GM18907 (cell line): ENCODE data around the gene ACSBG1.
"Not testable (repeated sequence)": the region's sequence is repeated elsewhere in the genome, so short reads cannot be mapped to it uniquely, and the experiment has no call there.

Experiments used
- ATAC-seq: cut with Tn5 transposase; IDR thresholded peaks from one replicate; pipeline ENCODE4 v1.9.1; 2021; ENCODE audit warnings: mild to moderate bottlenecking, moderate library complexity; ENCODE audit not compliant: unreplicated experiment

The ACSBG1 gene

GRCh38 chr15:78255421-78256043 is 21.2 kb upstream of the ACSBG1 start:
- ATAC-seq = no peak

GRCh38 chr15:78251136-78251535 is 16.8 kb upstream of the ACSBG1 start:
- ATAC-seq = no peak

- no peak for ATAC-seq
These were observed 14.8 kb upstream of the ACSBG1 start for GRCh38 chr15:78249131-78249530.

GRCh38 chr15:78247911-78248310 is 13.5 kb upstream of the ACSBG1 start:
- no peak for ATAC-seq

GRCh38 chr15:78245976-78246620 is 11.7 kb upstream of the ACSBG1 start:
- not testable (repeated sequence) for ATAC-seq

GRCh38 chr15:78245392-78245791 is 11.0 kb upstream of the ACSBG1 start:
- ATAC-seq = not testable (repeated sequence)

- no peak for ATAC-seq
These were observed 10.5 kb upstream of the ACSBG1 start for GRCh38 chr15:78244893-78245292.

- ATAC-seq = no peak
These were observed 9.7 kb upstream of the ACSBG1 start for GRCh38 chr15:78244101-78244500.

- ATAC-seq = no peak
These were observed 9.2 kb upstream of the ACSBG1 start for GRCh38 chr15:78243491-78243941.

GRCh38 chr15:78243058-78243457 is 8.7 kb upstream of the ACSBG1 start:
- no peak for ATAC-seq

- no peak for ATAC-seq
These were observed 7.8 kb upstream of the ACSBG1 start for GRCh38 chr15:78242128-78242527.

- ATAC-seq = peak; percentile 46
These were observed 6.7 kb upstream of the ACSBG1 start for GRCh38 chr15:78241017-78241416.

- no peak for ATAC-seq
These were observed 5.4 kb upstream of the ACSBG1 start for GRCh38 chr15:78239811-78240210.

- no peak for ATAC-seq
These were observed 2.8 kb upstream of the ACSBG1 start for GRCh38 chr15:78237146-78237545.

- ATAC-seq = no peak
These were observed 2.1 kb upstream of the ACSBG1 start for GRCh38 chr15:78236491-78236890.

GRCh38 chr15:78233496-78233895 is 869 bp downstream of the ACSBG1 start:
- no peak for ATAC-seq

GRCh38 chr15:78232951-78233350 is 1.4 kb downstream of the ACSBG1 start:
- ATAC-seq = no peak

GRCh38 chr15:78229431-78230406 is 4.6 kb downstream of the ACSBG1 start:
- ATAC-seq = no peak

GRCh38 chr15:78228356-78228996 is 5.9 kb downstream of the ACSBG1 start:
- ATAC-seq = no peak

- peak; percentile 51 for ATAC-seq
These were observed 8.4 kb downstream of the ACSBG1 start for GRCh38 chr15:78225783-78226541.
